GM18508 (cell line): ENCODE results near the gene INPP4A.

Experiments used
- ATAC-seq: cut with Tn5 transposase; IDR thresholded peaks from one replicate; pipeline ENCODE4 v1.9.1; 2021; ENCODE audit warnings: moderate number of reproducible peaks; ENCODE audit not compliant: insufficient read depth, unreplicated experiment

Gene INPP4A

DNA sequence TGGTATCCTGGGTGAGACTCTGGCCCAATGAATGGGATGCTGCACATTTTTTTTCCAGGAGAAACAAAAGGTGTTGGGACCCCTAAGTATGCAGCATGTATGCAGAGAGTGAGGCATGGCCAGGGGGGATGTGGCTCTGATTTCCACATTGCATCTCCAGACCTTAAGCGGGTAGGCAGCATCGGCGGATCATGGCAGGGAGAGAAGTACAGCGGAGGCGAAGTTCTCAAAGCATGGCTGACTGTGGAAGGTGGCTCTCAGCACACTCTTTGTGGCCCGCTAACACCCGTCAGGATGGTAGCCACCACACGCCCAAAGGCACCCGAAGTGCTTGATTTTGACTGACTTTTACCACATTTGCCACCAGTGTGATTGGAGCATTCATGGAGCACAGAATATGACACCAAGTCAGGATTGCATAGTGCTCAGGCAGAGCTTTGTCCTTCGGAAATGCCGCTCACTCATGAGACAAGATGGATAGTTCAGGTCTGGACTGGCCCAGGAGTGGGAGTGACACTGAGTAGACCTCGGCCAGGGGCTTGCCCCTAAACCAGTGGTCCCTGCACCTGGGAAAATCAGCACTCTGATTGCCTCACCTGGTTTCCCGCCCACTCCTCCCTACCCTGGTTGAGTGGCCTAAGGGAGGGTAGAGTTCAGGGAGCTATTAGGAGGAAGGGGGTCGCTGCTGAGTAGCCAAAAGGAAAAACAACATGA lies 14.2 kb downstream of the INPP4A start:
- no peak for ATAC-seq

DNA sequence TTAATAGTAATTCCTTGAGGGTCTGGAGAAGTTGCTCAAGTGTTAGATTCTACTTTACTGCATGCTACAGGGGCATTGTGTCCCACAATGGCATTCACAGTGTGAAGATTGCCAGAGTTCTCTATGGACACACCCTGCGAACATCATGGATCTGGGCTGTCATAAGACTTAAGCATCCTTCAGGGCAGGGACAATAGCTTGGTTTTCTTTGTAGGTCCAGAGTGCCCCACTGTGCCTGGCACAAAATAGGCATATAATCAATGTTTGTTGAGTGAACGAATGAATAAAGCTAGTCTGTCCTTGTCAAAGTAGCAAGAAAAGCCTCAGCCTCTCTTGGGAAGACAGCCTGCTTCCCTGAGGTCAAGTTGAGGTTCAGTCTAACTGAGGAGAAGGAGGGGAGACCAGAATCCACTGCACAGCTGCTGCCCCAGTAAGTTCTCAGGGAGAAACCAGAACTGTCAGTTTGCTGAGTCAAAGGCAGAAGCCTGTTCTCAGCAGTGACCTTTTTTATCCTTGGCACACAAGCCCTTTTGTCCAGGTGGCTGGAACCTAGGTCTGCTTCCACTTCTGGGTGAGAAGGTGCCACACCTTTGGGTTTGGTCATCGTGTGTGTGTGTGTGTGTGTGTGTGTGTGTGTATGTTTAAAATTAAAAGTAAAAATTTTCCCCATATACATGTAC lies 15.0 kb downstream of the INPP4A start:
- ATAC-seq = no peak

DNA sequence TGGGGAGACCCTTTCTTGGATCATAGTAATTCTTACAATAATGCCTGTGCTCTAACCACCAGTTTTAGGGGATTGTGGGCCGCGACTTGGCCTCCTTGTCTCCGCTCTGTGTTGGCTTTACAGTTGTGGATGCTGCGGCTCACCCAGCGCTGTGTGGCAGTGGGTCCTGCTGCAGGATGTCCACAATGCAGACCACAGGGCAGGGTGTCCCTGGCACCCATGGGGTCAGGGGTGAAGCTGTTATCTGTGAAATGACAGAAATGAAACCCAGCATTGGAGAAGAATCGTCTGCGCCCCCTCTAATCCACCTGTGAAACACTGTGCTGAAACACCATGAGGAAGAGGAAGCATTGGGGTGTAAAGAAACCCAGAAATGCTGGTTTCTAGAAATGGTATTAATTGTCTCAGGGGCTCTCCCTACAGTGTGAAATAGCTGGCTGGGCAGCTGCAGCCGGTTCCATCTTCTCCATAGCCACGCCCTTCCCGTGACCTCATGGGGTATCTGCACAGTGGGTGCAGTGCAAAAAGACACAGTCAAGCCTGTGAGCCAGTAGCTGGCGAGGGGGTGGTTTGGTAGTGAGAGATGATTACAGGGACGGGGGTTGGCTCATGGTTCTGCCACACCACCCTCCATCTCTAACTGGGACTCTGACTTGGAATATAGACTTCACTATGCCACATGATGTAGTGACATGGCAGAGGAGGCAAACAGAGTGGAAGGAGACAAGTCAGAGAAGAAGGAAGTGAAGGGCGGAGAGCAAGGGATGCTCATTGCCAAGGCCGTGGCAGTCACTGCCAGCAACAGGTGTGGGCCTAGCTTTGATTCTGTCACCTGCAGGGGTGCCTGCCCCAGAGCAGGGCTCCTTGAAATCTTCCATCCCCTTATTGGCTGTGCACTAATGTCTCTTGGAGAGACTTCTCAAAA lies 16.2 kb downstream of the INPP4A start:
- peak; percentile 66 for ATAC-seq

DNA sequence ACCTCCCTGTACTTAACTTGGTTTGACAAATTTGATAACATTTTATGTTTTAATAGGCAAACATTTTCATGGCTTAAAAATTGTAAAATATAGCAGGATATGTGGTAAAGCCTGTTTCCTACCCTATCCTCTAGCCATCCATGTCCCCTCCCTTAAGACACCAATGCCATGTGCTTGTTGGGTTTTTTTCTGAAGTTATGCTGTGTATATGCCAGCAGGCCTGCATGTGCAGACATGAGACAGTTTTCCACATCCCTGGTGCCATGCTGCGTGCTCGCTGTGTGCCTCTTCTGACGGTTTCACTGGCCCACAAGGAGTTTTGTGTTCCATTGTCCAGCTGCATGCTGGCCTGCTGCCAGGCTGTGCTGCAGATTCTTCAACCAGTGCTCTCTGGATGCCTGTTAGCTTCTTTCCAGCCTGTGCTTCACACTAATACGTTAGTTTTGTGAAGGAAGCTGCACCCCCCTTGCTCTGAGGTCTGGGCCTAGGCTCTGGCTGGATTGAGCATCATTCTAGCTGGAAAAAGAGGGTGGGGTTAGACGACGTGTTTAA lies 16.9 kb downstream of the INPP4A start:
- ATAC-seq = no peak

DNA sequence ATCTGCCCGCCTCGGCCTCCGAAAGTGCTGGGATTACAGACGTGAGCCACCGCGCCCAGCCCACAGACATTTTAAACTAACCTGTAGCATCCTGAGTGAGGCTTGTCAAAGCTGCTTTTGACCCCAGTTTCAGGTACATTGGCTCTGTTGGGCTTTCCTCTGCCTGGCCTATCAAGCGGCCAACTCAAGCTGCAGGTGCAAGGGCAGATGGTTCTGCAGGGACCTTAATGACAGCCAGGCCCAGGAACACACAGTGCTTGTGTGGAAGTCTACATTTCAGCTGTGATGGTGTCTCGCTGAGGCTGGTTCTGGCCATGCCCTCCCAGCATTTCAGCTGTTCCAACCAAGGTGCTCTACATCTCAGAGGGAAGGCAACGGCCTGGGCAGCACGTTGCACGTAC lies 18.4 kb downstream of the INPP4A start:
- no peak for ATAC-seq

DNA sequence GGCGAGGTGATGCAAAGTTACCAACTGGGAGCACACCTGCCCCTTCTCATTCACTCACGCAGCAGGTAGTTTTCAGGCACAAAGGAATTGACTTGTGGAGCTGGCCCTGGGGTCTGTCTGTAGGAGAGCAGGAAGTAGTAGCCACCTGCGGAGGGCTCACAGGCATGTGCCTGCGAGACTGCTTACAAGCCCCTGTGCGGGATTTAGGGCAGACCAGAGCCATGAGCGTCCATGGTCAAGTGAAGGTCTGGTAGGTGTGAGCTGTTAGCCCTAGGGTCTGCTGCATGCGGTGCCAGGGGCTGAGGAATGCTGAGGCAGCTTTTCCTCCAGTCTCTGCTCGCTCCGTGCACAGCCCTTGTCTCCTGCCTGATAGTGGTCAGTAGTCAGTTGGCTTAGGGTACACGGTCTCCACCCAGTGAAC lies 18.9 kb downstream of the INPP4A start:
- ATAC-seq = no peak

DNA sequence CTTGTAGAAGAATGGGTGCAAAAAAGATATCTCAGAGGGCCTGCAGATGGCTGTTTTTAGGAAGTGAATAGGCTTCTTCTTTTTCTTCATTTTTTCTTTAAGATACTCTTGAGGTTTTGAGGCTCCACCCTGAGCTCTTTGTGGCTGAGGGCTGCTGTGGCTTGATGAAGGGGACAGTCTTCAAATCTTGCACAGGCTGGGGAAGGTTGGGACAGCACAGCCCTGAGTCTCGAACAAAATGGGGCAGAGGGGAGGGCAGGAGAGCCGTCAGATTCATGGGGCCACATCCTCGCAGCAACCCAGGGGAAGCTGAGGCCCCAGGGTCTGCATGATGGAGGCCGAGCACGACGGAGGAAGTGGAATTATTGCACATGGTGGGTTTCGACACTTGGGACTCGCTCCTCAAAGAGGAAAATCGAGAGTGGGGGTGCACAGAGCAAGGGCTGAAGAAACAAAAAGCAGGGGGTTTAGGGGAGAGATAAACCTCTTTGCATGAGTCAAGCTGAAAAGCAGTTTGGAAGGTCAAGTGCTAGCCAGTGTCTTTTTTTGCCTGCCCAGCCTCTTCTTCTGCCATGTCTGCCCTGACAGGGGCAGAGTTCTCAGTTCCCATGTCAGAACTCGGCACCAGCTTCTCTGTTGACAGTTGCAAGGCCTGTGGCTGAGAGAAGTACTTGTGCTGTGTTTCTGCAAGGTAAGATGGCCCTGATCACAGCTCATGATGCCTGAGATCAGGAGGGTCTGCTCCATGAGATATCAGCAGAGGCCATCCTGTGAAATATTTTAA lies 19.5 kb downstream of the INPP4A start:
- ATAC-seq = no peak

DNA sequence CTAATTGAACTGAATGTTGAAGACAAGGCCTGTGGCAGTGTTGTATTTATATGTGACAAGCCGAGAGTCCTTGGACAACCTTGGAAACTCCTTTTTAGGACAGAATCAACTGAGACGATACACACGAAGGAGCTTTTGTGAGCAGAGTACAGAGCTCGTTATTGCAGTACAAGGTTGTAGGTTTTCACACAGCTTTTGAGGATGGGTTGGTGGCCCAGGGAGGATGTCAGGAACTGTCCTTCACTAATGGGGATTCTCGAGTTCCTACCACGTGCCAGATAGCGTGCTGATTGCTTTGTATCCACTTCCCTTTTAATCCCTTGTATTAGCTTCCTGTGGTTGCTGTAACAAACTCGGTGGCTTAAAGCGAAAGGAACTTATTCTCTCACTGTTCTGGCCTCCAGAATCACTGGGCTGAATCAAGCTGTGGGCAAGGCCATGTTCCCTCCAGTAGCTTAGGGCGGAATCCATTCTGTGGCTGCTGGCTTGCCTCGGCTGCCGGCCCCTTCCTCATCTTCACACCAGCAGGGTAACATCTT lies 20.2 kb downstream of the INPP4A start:
- peak; percentile 28 for ATAC-seq

DNA sequence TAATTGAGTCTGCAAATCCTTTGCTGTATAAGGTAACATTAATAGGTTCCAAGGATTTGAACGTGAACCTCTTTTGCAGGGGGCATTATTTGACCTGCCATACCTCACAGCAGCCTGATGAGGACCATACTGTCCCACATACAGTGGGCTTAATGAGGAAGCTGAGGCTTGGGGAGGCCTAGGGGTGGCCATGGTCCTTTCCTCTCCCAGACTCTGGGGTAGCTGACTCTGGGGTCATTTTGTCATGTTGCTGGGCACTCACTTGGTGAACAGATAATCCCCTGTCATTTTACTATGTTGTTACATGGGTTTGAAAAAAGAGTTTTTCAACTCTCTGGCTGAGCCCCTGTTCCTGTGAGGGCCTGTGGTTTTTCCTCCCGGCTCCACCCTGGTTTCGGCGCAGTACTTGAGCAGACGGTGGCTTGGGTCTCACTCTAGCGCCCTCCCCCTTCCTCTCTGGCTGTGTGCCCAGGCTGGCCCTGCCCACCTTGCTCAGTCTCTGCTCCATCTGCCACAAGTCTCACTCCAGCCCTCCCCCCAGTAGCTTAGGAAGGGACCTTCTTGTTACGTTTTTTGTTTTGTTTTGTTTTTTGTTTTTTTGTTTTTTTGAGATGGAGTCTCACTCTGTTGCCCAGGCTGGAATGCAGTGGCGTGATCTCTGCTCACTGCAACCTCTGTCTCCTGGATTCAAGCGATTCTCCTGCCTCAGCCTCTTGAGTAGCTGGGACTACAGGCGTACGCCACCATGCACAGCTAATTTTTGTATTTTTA lies 21.0 kb downstream of the INPP4A start:
- ATAC-seq = no peak

DNA sequence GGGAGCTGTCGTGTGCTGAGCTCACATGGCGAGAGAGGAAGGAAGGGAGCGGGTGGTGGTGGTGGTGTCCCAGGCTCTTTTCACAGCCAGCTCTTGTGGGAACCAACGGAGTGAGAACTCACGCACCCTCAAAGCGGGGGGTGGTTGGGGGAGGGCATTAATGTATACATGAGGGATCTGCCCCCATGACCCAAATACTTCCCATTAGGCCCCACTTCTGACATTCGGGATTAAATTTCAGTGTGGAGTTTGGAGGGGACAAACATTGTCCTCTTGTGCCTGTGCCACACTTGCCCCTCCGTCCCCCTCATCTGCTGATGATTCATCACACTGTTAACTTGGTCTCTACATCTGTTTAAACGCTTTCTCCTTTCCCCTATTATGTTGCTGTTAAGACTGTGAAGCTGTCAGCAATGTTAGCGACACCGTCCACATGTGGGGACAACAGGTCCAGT lies 22.5 kb downstream of the INPP4A start:
- ATAC-seq = no peak

DNA sequence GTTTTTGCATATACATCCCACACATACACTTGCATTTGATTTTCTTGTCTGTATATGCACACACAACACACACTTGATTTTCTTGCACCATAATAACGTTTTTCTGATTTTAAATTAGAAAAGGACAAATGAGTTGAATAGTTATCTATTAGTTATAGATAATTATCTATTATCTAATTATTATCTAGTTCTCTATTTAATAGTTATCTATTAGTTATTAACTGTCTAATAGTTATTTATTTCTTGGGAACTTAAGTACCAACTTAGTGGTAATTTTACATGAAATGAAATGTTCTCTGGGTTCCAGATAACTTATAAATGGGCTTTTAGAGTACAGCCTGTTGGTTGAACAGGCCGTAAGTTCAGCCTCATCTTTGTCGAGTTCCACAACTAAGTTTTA lies 23.0 kb downstream of the INPP4A start:
- ATAC-seq = no peak

DNA sequence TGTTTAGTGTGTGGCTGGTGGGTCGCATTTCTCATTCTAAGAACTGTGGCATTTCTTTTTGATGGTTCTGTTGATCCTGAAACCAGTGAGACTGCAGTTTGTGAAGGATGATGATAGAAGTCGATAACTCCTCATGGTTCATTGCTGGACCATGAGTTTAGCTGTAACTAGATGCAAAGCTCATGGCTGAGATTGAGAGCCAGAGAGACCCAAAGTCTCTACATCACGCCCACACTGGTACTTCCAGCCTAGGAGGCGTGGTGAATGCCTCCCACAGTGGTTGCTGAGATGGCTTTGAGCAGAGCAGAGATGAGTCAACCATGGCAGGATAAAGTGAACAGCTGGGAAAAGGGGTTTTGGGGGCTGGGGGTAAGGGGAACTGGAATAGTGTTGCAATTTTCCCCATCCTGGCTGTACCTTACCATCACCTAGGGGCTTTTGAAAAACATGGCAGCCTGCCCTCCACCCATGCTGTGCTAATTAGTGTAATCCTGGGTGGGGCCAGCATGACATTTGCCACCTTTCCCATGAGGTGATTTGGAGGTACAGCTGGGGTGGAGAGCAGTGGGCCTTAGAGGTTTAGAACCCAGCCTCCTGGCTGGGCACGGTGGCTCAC lies 24.1 kb downstream of the INPP4A start:
- no peak for ATAC-seq

DNA sequence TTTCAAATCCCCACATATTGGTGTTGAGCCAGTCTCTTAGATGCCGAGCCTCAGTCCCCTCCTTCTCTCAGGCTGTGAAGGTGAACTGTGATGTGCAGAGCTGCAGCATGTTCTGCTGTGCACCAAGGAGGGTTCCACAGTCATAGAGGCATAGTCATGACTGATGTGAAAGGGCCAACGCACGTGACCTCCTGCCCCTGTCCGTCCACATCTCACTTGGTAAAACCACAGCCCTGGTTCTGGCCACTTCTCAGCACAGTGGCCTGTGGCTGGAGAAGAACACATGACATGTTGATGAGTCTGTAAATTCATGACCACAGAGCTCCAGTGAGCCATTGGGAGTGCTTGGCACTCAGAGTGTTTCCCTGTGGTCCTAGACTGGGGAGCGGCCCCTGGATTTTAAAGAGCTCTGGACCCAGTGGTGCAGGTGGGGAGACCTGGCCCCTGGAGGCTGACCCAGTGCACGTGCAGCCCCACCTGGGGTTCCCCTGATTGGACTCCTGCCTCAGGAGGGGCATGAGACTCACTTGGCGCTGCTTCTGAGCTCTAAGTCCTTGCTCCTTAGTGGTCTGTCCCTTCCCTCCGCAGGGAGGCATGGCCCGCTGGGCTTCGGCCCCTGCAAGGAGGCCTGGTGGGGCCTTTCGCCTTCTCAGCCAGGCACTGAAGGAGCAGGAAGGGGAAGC lies 25.3 kb downstream of the INPP4A start:
- ATAC-seq = no peak

DNA sequence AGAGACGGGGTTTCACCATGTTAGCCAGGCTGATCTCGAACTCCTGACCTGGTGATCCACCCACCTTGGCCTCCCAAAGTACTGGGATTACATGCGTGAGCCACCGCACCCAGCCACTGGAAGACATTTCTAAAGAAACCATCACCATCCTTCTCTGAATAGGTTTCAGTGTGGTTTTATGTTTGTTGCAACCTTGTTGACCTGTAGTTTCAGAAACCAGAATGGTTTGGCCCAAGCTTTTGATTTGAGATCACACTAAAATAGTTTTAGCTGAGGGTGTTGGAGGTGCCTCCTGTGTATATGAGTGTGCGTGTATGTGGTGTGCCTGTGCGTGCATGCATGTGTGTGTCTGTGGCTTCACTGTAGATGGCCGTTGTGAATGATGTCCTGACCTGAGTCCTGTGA lies 26.2 kb downstream of the INPP4A start:
- no peak for ATAC-seq

DNA sequence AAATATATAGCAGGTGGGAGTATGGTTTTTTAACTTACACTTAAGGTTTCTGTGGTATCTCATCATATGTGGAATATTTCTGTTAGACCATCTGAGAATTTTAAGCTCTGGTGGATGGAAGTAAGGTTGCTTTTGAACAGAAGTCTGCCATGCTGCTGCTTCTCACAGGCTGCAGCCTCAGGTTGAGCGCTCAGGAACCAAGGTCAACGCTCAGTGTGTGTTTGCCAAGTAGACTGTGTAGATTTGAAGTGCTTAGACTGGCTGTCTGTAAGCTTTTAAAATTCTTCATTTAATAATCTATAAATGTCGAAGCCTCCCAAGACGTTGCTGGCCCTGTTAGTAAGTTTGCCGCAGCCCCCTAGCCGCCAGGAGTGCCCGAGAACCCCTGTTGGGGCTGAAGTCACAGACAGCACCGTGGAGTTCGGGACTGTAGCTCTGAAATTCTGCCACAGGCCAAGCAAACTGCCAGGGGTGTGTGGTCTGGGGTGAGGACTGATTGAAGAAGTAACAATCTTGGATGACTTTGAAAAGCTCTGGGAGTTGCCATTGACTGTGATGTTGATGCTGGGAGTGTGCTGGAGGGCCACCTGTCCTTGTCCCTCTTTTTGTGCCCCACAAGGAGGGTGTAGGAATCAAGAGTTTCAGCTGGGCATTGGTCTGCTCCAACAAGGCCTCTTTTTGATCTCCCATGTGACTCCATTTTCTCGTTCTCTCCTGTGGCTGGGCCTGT lies 26.9 kb downstream of the INPP4A start:
- no peak for ATAC-seq

DNA sequence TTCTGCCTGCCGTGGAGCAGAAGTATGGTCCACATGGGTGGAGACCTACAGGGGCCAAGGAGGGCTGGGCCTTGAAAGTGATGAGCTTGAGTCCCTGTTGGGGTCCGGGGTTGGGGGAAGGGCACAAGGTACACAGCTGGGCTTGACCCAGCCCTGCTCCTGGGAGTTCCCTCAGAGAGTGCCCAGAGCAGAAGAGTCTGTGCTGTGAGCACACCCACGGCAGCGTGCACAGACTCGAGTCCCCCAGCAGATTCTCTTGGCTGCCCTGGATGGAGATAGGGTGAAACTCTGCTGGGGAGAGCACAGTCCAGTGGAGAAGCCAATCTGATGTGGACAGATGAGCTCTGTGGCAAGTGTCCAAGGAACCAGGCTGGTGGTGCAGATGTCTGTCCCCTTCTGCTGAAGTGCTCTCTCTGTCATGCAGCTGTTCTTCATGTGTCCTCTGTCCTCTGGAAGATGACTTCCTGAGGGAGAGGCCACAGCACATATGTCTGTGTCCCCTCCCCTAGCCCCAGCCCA lies 27.5 kb downstream of the INPP4A start:
- ATAC-seq = no peak
